Keratinocyte (primary cell): ENCODE measurements around the gene SH3BP1.

ENCODE experiments used
- EZH2 ChIP-seq: IDR thresholded peaks from one replicate; pipeline ENCODE4 v1.6.1; 2012; ENCODE audit warnings: inconsistent platforms, mild to moderate bottlenecking, low read length, moderate library complexity
- TF ChIP-seq, protein P1 (sequence below), 3 experiments: IDR thresholded peaks in 1 of 3; conservative IDR thresholded peaks in 1 of 3; optimal IDR thresholded peaks in 1 of 3; 2 replicates in 2 of 3; 3 replicates in 1 of 3; pipeline versions ENCODE3 to v1.5.1; 2011; ENCODE audit warnings: low read length in 3 of 3, mild to moderate bottlenecking in 3 of 3, moderate library complexity in 2 of 3, control low read depth in 1 of 3, inconsistent platforms in 1 of 3; ENCODE audit not compliant: insufficient read depth in 2 of 3; ENCODE audit errors: extremely low read depth in 1 of 3

DNA sequence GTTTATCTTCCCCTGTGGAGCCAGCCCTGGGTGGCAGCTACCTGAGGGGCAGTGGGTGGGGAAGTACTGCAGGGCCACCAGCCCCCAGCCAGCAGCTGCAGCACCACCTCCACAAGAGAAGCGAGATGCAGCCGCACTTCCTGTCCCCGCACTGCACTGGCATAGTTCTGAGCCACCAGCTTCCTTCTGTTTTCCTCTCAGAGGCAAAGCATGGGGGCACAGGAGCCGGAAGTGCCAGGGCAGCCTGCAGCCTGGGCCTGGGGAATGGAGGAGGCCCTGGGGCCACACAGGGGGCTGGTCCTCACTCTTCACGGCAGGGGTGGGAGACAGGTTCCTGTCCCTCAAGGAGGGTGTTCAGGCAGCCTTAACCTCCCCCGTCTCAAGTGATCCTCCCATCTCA lies 11.9 kb upstream of the SH3BP1 start:
- TF ChIP-seq, protein P1, sequence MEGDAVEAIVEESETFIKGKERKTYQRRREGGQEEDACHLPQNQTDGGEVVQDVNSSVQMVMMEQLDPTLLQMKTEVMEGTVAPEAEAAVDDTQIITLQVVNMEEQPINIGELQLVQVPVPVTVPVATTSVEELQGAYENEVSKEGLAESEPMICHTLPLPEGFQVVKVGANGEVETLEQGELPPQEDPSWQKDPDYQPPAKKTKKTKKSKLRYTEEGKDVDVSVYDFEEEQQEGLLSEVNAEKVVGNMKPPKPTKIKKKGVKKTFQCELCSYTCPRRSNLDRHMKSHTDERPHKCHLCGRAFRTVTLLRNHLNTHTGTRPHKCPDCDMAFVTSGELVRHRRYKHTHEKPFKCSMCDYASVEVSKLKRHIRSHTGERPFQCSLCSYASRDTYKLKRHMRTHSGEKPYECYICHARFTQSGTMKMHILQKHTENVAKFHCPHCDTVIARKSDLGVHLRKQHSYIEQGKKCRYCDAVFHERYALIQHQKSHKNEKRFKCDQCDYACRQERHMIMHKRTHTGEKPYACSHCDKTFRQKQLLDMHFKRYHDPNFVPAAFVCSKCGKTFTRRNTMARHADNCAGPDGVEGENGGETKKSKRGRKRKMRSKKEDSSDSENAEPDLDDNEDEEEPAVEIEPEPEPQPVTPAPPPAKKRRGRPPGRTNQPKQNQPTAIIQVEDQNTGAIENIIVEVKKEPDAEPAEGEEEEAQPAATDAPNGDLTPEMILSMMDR (optimal IDR thresholded peaks at IDR 0.05 in 1 of 3, IDR thresholded peaks at IDR 0.05 in 1 of 3, conservative IDR thresholded peaks at IDR 0.05 in 1 of 3; ENCODE audit: extremely low read depth in 1 of 3, insufficient read depth in 2 of 3, low read length in 3 of 3) = no peak
- TF ChIP-seq EZH2 = no peak
